BLaER1 treated with 17β-estradiol and CSF1 and Interleukin-3, amounts not matched to agents 10 nM and 100 nM (cell line): ENCODE measurements around the gene TECTA.
"Not testable (repeated sequence)": the region's sequence is repeated elsewhere in the genome, so short reads cannot be mapped to it uniquely, and the experiment has no call there.

Experiments used
- H3K27ac ChIP-seq, 11 experiments: shearing (Covaris generic); formaldehyde crosslinking; 2 replicates each; pipeline ENCODE4 v1.8.1; 2022
- H3K27me3 ChIP-seq, 11 experiments: shearing (Covaris generic); formaldehyde crosslinking; 2 replicates each; pipeline ENCODE4 v1.8.1; 2022
- H3K36me3 ChIP-seq, 11 experiments: shearing (Covaris generic); formaldehyde crosslinking; 2 replicates each; pipeline ENCODE4 v1.8.1; 2022
- H3K4me1 ChIP-seq, 10 experiments: shearing (Covaris generic); formaldehyde crosslinking; 2 replicates each; pipeline ENCODE4 v1.8.1; 2022
- H3K4me2 ChIP-seq, 11 experiments: shearing (Covaris generic); formaldehyde crosslinking; 2 replicates each; pipeline ENCODE4 v1.8.1; 2022
- H3K4me3 ChIP-seq, 10 experiments: shearing (Covaris generic); formaldehyde crosslinking; 2 replicates each; pipeline ENCODE4 v1.8.1; 2022
- H3K9ac ChIP-seq, 11 experiments: shearing (Covaris generic); formaldehyde crosslinking; 2 replicates each; pipeline ENCODE4 v1.8.1; 2022
- H3K9me3 ChIP-seq, 11 experiments: shearing (Covaris generic); formaldehyde crosslinking; replicated peaks in 1 of 11; 2 replicates each; pipeline ENCODE4 v1.8.1; 2022
- H4K20me1 ChIP-seq, 11 experiments: shearing (Covaris generic); formaldehyde crosslinking; 2 replicates each; pipeline ENCODE4 v1.8.1; 2022
- Cebpa-rat ChIP-seq, 11 experiments: shearing (Covaris generic); IDR thresholded peaks; 2 replicates each; pipeline ENCODE4 v1.8.1; 2022

Gene TECTA

DNA sequence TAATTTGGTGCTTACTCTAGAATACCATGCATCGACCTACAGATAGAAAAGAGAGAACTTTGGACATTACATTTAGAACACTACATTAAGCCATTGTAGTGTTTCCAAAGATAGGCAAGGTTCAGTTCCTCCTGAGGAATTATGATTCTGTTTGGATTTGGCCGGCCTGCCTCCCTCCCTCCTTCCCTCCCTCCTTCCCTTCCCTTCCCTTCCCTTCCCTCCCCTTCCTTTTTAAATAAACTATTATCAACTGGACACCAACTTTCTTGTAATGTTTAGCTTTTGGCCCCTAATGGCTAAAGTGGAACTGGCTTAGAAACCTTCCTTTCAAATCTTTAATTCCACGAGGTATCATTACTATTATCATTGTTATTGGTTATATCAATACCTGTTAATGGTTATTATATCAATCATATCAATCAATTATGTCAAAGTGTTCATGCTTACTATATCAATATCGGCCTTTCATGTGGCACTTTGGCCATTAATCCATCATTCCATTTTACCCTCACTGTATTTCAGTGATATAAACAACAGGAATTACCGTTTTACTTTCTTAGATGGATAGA is 60.4 kb downstream of the TECTA start:
- Histone ChIP-seq H3K4me1 (no peaks in the 10 kb centered on the region), H3K4me2 (no peak overlapping the region), H3K9ac (no peak overlapping the region), H3K27me3 (no peaks in the 10 kb centered on the region), H3K9me3 (peaks cover 0 to 6% (median 0%) of the 10 kb centered on the region in 11 experiments; a peak in 3 of 22 replicates), H3K36me3 (no peaks in the 10 kb centered on the region), H4K20me1 (no peaks in the 10 kb centered on the region), H3K27ac (no peak overlapping the region), H3K4me3 (no peak overlapping the region)
- TF ChIP-seq Cebpa-rat (IDR thresholded peaks at IDR 0.05), result no peak

DNA sequence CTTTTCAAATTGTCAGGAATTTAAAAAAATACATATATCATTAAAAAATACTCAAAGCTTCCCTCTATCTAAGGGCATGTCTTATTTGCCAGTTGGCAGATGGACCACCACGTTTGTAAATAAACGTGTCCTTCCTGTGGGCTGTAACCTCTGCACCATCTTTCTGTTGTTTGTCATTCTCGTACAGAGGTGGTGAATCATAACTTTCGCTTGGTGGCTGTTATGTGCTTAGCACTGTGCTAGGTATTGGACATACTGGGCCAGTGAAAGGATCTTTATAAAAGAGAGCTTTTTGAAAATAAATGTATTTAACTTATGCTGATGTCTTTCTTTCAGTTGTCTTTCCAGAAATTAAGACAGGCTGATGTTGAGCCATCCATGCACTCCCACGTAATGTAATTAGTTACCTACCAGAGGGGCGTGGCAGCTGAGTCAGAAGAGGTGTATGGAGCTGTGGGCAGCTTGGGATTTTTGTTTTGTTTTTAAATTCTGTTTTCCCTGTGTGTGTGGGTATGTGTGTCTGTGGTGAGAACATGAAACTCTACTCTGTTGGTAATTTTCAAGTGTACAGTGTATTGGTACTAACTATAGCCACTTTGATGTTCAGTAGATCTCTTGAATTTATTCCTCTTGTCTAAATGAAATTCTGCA is 62.7 kb downstream of the TECTA start:
- Histone ChIP-seq H3K36me3 (no peaks in the 10 kb centered on the region; a peak in 1 of 22 replicates), H3K27me3 (no peaks in the 10 kb centered on the region), H3K9ac (no peak overlapping the region), H3K4me2 (no peak overlapping the region), H3K4me1 (no peaks in the 10 kb centered on the region), H3K27ac (no peak overlapping the region), H3K9me3 (no peaks in the 10 kb centered on the region), H4K20me1 (no peaks in the 10 kb centered on the region), H3K4me3 (no peak overlapping the region)
- no peak for TF ChIP-seq Cebpa-rat (IDR thresholded peaks at IDR 0.05)

DNA sequence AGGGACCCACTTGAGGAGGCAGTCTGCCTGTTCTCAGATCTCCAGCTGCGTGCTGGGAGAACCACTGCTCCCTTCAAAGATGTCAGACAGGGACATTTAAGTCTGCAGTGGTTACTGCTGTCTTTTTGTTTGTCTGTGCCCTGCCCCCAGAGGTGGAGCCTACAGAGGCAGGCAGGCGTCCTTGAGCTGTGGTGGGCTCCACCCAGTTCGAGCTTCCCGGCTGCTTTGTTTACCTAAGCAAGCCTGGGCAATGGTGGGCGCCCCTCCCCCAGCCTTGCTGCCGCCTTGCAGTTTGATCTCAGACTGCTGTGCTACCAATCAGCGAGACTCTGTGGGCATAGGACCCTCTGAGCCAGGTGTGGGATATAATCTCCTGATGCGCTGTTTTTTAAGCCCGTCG is 76.6 kb downstream of the TECTA start:
- H3K4me3 ChIP-seq, H3K36me3 ChIP-seq, H3K27ac ChIP-seq, H3K4me2 ChIP-seq, H3K27me3 ChIP-seq, H3K9ac ChIP-seq, H4K20me1 ChIP-seq, H3K4me1 ChIP-seq: not testable (repeated sequence)
- H3K9me3 ChIP-seq, result peaks cover 31 to 40% (median 36%) of the 10 kb centered on the region in 11 experiments

DNA sequence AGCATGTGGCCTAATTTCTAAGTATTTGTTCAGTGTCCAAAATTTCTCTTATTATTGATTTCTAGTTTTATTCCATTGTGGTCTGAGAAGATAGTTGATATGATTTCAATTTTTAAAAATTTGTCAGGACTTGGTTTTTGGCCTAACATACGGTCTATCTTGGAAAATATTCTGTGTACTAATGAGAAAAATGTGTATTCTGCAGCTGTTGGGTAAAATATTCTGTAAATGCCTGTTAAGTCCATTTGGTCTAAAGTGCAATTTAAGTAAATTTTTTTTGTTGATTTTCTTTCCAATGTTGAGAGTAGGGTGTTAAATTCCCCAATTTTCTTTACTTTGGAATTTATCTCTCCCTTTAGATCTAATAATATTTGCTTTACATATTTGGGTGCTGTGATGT is 78.3 kb downstream of the TECTA start:
- H3K27me3 ChIP-seq, result no peaks in the 10 kb centered on the region
- H3K9ac ChIP-seq, result no peak overlapping the region
- H3K4me3 ChIP-seq, result no peak overlapping the region
- H3K4me1 ChIP-seq, result no peaks in the 10 kb centered on the region
- H3K27ac ChIP-seq, result no peak overlapping the region
- H3K36me3 ChIP-seq, result peaks cover 0 to 4% (median 0%) of the 10 kb centered on the region in 11 experiments; a peak in 1 of 22 replicates
- H3K9me3 ChIP-seq, result peaks cover 33 to 45% (median 42%) of the 10 kb centered on the region in 11 experiments
- no peak for TF ChIP-seq Cebpa-rat (IDR thresholded peaks at IDR 0.05)
- no peak overlapping the region for H3K4me2 ChIP-seq
- H4K20me1 ChIP-seq, result no peaks in the 10 kb centered on the region

DNA sequence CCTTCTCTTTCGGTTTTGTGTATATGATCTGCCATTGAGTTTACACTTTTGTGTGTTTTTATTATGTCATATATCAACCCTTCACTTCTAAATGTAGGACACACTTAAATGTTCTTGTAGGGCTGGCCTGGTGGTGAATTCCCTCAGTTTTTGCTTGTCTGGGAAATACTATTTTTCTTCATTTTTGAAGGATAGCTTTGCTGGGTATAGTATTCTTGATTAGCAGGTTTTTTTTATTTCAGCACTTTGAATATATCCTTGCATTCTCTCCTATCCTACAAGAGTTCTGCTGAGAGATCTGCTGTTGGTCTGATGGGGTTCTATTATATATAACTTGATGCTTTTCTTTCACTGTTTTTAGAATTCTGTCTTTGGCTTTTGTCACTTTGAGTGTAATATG is 79.1 kb downstream of the TECTA start:
- no peaks in the 10 kb centered on the region for H3K4me1 ChIP-seq
- no peaks in the 10 kb centered on the region for H4K20me1 ChIP-seq
- H3K27ac ChIP-seq, result no peak overlapping the region

DNA sequence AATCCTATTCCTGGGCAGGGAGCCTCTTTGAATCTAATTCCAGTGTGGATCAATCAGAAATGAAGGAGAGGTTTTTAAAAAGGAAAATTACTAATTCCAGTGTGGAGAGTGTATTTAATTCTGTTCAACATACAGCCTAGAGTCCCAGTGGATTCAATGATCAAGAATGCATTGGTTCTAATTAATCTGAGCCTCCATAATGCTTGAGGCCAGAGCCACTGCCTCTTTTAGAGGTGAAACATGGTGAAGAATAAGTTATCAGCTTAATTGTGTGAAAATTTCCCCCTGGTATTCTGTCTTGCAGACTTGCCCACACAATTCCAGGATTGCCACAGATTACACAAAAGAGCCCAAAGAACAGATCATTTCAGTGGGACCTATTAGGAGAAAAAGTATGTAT is 87.7 kb downstream of the TECTA start:
- Histone ChIP-seq H3K4me3 (no peak overlapping the region), H3K36me3 (no peaks in the 10 kb centered on the region), H3K9ac (no peak overlapping the region), H3K27me3 (no peaks in the 10 kb centered on the region), H3K4me1 (no peaks in the 10 kb centered on the region), H3K27ac (no peak overlapping the region), H3K9me3 (peaks cover 0 to 2% (median 0%) of the 10 kb centered on the region in 11 experiments; a peak in 1 of 22 replicates), H4K20me1 (no peaks in the 10 kb centered on the region), H3K4me2 (no peak overlapping the region)
- no peak for TF ChIP-seq Cebpa-rat (IDR thresholded peaks at IDR 0.05)

More for the DNA sequence above, 79.1 kb downstream of the TECTA start:
- Histone ChIP-seq H3K9ac (no peak overlapping the region), H3K9me3 (peaks cover 33 to 45% (median 42%) of the 10 kb centered on the region in 11 experiments), H3K4me3 (no peak overlapping the region), H3K27me3 (no peaks in the 10 kb centered on the region), H3K4me2 (no peak overlapping the region), H3K36me3 (peaks cover 0 to 4% (median 0%) of the 10 kb centered on the region in 11 experiments; a peak in 1 of 22 replicates)
- no peak for TF ChIP-seq Cebpa-rat (IDR thresholded peaks at IDR 0.05)

DNA sequence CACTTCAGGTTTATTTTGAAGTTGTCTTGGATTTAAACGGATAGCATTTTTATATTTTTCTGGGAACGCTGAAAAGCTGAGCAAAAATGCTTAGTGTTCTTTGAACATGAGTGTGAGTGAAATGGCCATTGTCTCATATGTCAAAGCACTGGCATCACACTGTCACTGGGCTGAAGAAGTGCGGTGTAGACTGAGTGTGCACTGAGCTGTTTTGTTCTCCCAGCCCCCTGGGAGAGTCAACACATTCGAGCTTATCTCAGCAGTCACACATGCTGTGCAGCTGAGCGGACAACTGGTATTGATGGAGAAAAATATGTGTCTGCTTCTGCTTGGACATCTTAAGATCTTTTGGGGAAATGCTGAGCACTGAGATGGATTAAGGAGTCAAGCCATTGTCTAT is 90.8 kb downstream of the TECTA start:
- Histone ChIP-seq H3K4me1 (peaks cover 0 to 6% (median 2%) of the 10 kb centered on the region in 10 experiments; a peak in 8 of 20 replicates), H3K27ac (no peak overlapping the region), H3K9me3 (0 out of 22 replicates have a peak, but pooled peaks cover 0 to 2% (median 0%) of the 10 kb centered on the region in 11 experiments), H3K4me3 (no peak overlapping the region), H3K27me3 (no peaks in the 10 kb centered on the region), H3K4me2 (no peak overlapping the region), H4K20me1 (no peaks in the 10 kb centered on the region), H3K9ac (no peak overlapping the region), H3K36me3 (no peaks in the 10 kb centered on the region)
- TF ChIP-seq Cebpa-rat (IDR thresholded peaks at IDR 0.05), result no peak

DNA sequence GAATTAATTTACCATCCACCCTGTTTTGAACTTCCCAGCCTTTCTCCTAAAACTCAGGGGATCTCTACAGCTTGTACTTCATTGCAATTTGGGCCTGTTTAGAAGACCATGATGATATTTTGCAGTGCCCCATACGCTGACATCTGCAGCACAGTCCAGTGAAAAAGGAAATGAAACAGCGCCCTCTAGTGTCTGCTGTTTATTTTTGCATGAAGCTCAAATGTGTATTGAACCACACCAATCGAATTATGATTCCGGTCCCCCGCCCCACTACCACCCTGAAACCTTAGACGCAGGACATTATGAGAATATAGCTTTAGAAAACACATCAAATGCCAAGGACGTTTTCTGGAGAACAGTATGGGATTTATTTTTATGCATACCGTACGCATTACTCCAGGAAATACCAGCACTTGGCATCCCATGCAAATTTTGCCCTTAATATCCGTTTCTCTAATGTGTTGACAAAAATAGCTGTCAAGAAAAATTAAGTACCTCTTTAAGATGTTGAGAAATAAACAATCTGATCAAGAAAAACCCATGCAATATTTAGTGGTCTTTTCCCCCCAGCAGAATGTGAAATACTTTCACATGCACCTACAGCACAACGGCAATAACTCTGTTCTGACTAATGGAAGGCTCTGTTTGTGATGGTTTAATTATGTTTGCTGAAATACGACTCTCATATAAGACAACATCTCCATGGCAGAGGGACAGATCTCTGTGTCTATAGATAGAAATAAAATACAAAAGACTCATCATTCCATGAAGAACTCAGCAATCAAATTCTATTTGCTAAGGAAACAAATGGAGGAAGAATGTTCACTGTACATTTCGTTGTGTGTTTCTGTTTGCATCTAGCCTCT is 93.9 kb downstream of the TECTA start:
- Histone ChIP-seq H3K4me2 (peak overlapping the region; percentile 15 to 82 (median 50); a peak in 18 of 22 replicates), H3K4me1 (peaks cover 0 to 14% (median 7%) of the 10 kb centered on the region in 10 experiments; a peak in 13 of 20 replicates), H3K27ac (no peak overlapping the region), H3K9ac (no peak overlapping the region), H3K27me3 (no peaks in the 10 kb centered on the region), H4K20me1 (no peaks in the 10 kb centered on the region), H3K9me3 (peaks cover 0 to 3% (median 0%) of the 10 kb centered on the region in 11 experiments; a peak in 1 of 22 replicates), H3K36me3 (no peaks in the 10 kb centered on the region), H3K4me3 (no peak overlapping the region)
- TF ChIP-seq Cebpa-rat (IDR thresholded peaks at IDR 0.05), result no peak

DNA sequence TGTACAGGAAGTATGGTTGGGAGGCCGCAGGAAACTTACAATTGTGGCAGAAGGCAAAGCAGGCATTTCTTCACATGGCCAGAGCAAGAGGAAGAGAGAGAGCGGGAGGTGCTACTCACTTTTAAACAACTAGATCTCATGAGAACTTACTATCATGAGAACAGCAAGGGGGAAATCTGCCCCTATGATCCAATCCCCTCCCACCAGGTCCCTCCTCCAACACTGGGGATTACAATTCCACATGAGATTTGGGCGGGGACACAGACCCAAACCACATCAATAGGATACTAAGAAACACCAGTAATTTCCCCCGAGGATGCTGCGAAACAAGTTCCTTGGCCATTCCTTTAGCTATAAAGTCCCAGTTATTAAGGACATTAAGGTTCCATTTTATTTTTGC is 97.4 kb downstream of the TECTA start:
- no peak overlapping the region for H3K4me3 ChIP-seq
- H3K4me2 ChIP-seq, result peak overlapping the region in 7 of 11 experiments; percentile 2 to 43 (median 21); a peak in 9 of 22 replicates
- no peak overlapping the region for H3K9ac ChIP-seq
- H3K27ac ChIP-seq, result no peak overlapping the region
- H3K27me3 ChIP-seq, result no peaks in the 10 kb centered on the region
- H3K9me3 ChIP-seq, result peaks cover 0 to 3% (median 0%) of the 10 kb centered on the region in 11 experiments; a peak in 1 of 22 replicates
- no peaks in the 10 kb centered on the region for H3K36me3 ChIP-seq
- peaks cover 0 to 14% (median 7%) of the 10 kb centered on the region in 10 experiments; a peak in 13 of 20 replicates for H3K4me1 ChIP-seq
- no peaks in the 10 kb centered on the region for H4K20me1 ChIP-seq
- TF ChIP-seq Cebpa-rat (IDR thresholded peaks at IDR 0.05), result no peak
